SJCRH30 (cell line): ENCODE results near the gene TOPAZ1. TPM values are rescaled to one million over a fixed set of nuclear protein-coding genes. Genes with fewer than 3 reads are reported as not detected.

ENCODE experiments used
- DNase-seq, 2 experiments: peaks; one replicate each; pipeline ENCODE4 v3.0.0-alpha.2; 2015 to 2020
- H3K27ac ChIP-seq: fragments of 250-450 bp; sonication (Bioruptor Pico); 2 replicates; pipeline ENCODE4 v1.5.1; 2020; ENCODE audit warnings: mild to moderate bottlenecking, moderate library complexity
- H3K27me3 ChIP-seq: fragments of 250-450 bp; sonication (Bioruptor Pico); 2 replicates; pipeline ENCODE4 v1.5.1; 2020; ENCODE audit warnings: mild to moderate bottlenecking, moderate library complexity
- H3K36me3 ChIP-seq: fragments of 250-450 bp; sonication (Bioruptor Pico); 2 replicates; pipeline ENCODE4 v1.5.1; 2020; ENCODE audit warnings: mild to moderate bottlenecking, moderate library complexity
- H3K4me1 ChIP-seq: fragments of 250-450 bp; sonication (Bioruptor Pico); 2 replicates; pipeline ENCODE4 v1.5.1; 2020; ENCODE audit warnings: mild to moderate bottlenecking, moderate library complexity
- H3K4me3 ChIP-seq: fragments of 250-450 bp; sonication (Bioruptor Pico); 2 replicates; pipeline ENCODE4 v1.5.1; 2020; ENCODE audit warnings: mild to moderate bottlenecking, moderate library complexity
- H3K9me3 ChIP-seq: fragments of 250-450 bp; sonication (Bioruptor Pico); replicated peaks from 2 replicates; pipeline ENCODE4 v1.5.1; 2020; ENCODE audit warnings: mild to moderate bottlenecking, moderate library complexity
- total RNA-seq: library from RNA; depleted of rRNA; stranded (reverse); fragments of >200 nt; shearing (Covaris generic); gene quantifications from 2 replicates; pipeline ENCODE4 v1.2.3, GENCODE V29; 2014; rRNA removed

Gene TOPAZ1
- total RNA-seq, 1 experiment from 2014 or later = 0.12 TPM

DNA sequence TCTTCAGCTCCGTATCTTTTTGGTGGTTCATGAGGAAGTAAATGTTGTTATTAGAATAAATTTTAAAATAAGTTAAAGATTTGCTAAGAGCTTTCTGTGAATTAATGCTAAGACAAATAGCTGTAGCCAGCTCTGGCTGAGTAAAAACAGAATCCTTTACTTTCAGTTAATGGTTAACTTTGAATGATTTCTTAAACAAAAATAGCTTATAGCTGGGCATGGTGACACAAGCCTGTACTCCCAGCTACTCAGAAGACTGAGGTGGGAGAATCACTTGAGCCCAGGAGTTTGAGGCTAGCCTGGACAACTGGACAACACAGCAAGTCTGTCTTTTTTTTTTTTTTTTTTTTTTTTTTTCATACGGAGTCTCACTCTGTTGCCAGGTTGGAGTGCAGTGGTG, 121.9 kb downstream of the TOPAZ1 start:
- H3K4me3 ChIP-seq = no peak overlapping the region
- H3K9me3 ChIP-seq = no peaks in the 10 kb centered on the region
- H3K4me1 ChIP-seq = peaks cover 9% of the 10 kb centered on the region; the same call in 1 of the 2 replicates
- no peaks in the 10 kb centered on the region for H3K36me3 ChIP-seq
- H3K27me3 ChIP-seq = no peaks in the 10 kb centered on the region
- no peak overlapping the region for H3K27ac ChIP-seq
- DNase-seq = no peak

DNA sequence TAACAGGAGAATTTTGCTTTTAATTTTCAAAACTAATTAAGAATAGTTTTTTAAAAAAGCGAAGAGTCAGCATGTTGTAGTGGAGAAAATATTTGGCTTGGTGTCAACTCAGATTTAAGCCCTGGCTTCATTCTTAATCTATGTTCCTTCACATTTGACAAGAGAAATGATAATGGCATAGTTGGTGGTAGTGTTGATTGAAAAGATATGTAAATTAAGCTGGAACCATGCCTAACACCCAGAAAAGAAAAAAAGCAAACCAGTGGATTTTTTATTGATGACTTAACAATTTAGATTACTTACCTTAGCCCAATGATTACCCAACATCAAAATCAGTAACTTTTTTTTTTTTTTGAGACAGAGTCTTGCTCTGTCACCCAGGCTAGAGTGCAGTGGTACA, 124.3 kb downstream of the TOPAZ1 start:
- no peaks in the 10 kb centered on the region for H3K4me1 ChIP-seq
- H3K9me3 ChIP-seq = no peaks in the 10 kb centered on the region
- no peaks in the 10 kb centered on the region for H3K36me3 ChIP-seq
- no peak for DNase-seq
- no peak overlapping the region for H3K27ac ChIP-seq
- H3K4me3 ChIP-seq = no peak overlapping the region
- no peaks in the 10 kb centered on the region for H3K27me3 ChIP-seq

DNA sequence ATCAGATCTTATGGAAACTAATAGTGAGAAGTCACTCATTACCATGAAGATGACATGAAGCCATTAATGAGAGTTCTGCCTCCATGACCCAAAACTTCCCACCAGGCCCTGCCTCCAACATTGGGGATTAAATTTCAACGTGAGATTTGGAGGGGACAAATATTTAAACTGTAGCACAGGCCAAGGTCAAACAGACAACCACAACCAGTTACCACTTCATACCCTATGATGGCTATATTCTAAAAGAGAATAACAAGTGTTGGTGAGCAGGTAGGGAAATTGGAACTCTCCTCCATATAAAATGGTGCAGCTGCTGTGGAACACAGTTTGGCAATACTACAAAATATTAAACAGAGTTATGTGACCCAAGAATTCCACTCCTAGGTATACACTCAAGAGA, 133.8 kb downstream of the TOPAZ1 start:
- Histone ChIP-seq H3K4me1 (no peaks in the 10 kb centered on the region), H3K9me3 (no peaks in the 10 kb centered on the region)
- no peak for DNase-seq

More for the DNA sequence above, 133.8 kb downstream of the TOPAZ1 start:
- no peak overlapping the region for H3K27ac ChIP-seq
- no peaks in the 10 kb centered on the region for H3K27me3 ChIP-seq
- no peaks in the 10 kb centered on the region for H3K36me3 ChIP-seq
- H3K4me3 ChIP-seq = no peak overlapping the region

Other genes with a start within 250 kb of the TOPAZ1 start
- 15.2 and 18.3 TPM in 2 replicates for gene TCAIM, start 96.9 kb downstream of the TOPAZ1 start, total RNA-seq
- 11.1 and 13.4 TPM in 2 replicates for gene ZNF445, start 235.8 kb downstream of the TOPAZ1 start, total RNA-seq